HG03378 (cell line): ENCODE data around the gene BEAN1.

Experiments used
- ATAC-seq: cut with Tn5 transposase; IDR thresholded peaks from one replicate; pipeline ENCODE4 v1.9.1; 2021; ENCODE audit warnings: mild to moderate bottlenecking, moderate library complexity; ENCODE audit not compliant: unreplicated experiment

Gene BEAN1

DNA sequence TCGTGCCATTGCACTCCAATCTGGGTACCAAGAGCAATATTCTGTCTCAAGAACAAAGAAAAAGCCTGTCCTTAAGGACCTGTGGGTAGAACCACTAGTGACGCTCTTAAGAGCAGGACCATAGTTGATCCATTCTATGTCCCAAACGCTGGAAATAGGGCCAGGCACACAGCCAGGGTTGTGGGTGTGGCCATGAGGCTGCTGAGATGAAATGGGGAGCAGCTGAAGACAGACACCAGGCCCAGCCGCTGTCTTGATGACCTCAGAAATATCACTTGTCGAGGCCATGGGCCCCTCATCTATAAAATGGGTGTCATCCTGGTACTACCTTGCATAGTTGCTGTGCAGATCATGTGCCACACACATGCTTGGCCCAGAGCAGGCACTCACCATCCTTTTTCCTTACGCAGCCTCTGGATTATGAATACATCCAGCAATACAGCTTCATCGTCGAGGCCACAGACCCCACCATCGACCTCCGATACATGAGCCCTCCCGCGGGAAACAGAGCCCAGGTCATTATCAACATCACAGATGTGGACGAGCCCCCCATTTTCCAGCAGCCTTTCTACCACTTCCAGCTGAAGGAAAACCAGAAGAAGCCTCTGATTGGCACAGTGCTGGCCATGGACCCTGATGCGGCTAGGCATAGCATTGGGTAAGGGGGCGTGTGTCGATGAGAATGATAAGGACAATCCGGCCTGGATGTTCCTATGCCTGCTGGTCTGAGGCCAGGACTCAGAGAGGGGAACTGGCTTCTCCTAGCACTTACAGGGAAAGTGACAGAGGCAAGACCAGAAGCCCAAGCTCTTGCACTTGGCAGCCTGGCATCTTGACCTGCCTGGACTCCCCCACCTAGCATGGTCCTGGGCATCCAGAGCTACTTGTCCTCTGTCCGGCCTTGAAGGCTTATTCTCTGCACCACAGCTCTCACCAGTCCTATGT is 35.1 kb upstream of the BEAN1 start:
- no peak for ATAC-seq

- no peak for ATAC-seq
Measured at GRCh38 chr16:66395806-66396555, 31.1 kb upstream of the BEAN1 start.

- ATAC-seq: no peak
Measured at GRCh38 chr16:66397736-66398433, 29.2 kb upstream of the BEAN1 start.

GRCh38 chr16:66399031-66399430 is 28.1 kb upstream of the BEAN1 start:
- no peak for ATAC-seq

DNA sequence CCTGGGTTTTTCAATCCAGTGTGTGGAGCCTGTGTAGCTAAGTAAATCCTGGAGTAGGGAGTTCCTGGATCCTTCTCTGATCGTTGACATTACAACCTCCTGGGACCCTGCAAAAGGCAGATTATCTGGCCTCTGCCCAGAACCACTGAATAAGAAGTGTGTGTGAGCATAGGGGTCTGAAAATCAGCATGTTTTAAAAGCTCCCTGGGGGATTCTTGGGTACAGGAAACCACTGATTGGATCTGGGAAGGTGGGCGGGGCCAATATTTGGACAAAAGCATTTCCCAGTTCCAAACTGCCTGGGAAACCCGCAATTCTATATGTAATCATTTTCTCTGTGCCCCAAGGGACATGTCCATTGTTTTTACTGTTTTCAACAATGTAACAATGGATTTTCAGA is 27.2 kb upstream of the BEAN1 start:
- ATAC-seq: no peak

DNA sequence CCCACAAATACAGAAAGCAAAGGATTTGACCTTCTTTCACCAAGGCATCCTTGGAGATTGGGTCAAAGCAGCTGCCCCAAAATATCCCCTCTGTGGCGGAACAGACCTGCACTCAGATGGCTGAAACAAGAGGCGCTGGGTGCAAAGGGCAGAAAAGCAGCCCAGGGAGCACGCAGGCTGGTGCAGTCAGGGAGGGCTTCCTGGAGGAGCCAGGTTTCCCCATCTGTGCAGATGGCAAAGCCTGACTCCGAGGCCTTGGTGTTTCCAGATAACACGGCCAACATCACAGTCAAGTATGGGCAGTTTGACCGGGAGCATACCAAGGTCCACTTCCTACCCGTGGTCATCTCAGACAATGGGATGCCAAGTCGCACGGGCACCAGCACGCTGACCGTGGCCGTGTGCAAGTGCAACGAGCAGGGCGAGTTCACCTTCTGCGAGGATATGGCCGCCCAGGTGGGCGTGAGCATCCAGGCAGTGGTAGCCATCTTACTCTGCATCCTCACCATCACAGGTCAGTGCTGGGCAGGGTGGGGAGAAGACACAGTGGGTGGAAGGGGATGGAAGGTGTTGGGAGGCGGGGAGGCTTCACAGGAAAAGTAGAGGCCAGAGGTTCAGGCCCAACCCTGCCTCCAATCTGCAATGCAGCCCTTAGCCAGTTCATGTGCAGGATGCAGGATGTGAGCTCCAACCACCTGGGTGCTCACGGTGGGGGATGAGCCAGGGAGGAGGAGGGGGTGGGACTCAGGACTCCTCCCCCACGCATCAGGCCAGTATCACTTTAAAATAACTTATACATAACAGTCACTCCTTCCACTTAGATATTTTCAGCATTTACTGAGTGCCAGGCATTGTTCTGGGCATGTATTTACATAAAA is 26.4 kb upstream of the BEAN1 start:
- no peak for ATAC-seq

- no peak for ATAC-seq
Measured at GRCh38 chr16:66401610-66402009, 25.5 kb upstream of the BEAN1 start.

DNA sequence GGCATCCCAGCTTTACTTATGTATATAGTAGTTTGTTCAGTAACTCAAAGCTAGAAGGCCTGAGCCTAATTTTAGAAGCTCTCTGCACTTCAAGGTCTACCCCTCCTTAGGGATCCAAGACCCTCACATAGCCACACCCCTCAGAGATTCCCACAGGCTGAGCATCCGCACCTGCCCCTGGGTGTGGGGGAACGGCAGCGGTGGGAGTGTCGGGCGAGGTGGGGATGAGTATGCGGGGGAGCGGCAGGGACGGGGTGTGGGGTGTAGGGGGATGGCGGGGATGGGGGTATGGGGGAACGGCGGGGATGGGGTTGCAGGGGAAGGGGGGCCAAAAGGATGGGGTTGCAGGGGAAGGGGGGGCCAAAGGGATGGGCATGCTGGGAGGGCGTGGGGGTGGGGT is 24.9 kb upstream of the BEAN1 start:
- ATAC-seq: no peak

- ATAC-seq: no peak
Measured at GRCh38 chr16:66402591-66403230, 24.4 kb upstream of the BEAN1 start.

GRCh38 chr16:66403531-66404145 is 23.5 kb upstream of the BEAN1 start:
- no peak for ATAC-seq

DNA sequence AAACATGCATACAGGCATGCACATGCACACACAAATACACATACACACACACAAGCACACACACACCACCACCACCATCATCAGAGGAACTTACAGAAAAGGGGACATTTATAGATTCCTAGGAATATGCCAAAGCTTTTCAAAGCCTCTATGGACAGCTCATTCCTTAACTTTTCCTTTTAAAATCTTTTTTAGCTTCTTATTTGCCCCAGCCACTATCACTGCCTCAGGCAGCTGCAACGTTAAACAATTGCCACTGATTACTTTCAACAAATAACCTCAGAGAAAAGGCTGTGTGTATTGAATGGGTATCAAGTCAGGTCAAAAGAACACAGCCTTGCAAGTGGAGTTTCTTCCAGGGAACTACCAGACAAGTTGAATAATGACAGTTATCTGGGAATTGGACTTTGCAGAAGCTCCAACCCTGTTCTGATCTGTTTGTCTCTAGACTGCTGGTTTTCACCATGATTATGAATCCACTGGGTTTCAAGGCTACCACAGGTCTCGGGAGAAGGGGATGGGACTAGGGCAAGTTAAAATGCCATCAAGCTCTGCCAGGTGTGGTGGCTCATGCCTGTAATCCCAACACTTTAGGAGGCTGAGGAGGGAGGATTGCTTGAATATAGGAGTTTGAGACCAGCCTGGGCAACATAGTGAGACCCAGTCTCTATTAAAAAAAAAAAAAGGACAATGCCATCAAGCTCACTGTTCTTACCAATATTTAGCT is 21.9 kb upstream of the BEAN1 start:
- no peak for ATAC-seq

- no peak for ATAC-seq
Measured at GRCh38 chr16:66406534-66407221, 20.4 kb upstream of the BEAN1 start.

GRCh38 chr16:66408163-66409048 is 18.7 kb upstream of the BEAN1 start:
- no peak for ATAC-seq

- ATAC-seq: no peak
Measured at GRCh38 chr16:66409156-66409555, 17.9 kb upstream of the BEAN1 start.

GRCh38 chr16:66412182-66412581 is 14.9 kb upstream of the BEAN1 start:
- ATAC-seq: no peak

DNA sequence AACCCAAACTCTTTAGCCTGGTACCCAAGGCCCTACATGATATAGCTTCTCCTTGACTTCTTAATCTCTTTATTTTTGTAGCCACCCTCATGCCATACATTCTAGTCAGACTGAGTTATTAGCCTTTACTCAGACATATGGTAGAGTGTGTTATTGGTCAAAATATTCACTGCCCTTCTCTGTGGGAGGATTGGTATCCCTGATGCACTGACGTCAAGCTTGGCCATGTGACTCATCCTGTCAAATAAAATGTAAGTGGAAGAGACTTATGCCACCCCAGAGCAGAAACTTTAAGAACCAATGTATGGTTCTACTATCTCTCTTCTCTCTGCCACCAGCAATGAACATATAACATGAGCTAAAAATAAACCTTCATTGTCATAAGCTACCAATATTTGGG is 12.2 kb upstream of the BEAN1 start:
- ATAC-seq: no peak

- no peak for ATAC-seq
Measured at GRCh38 chr16:66416136-66416535, 11.0 kb upstream of the BEAN1 start.
